Mesenchymal stem cell (in vitro differentiated cells and primary cell): ENCODE data around the gene TTC7B.

Experiments
- DNase-seq: peaks from one replicate; pipeline ENCODE4 v3.0.0-alpha.2; 2013
- H2AFZ ChIP-seq: one replicate; pipeline ENCODE4 v1.6.1; 2013; ENCODE audit warnings: low read depth, mild to moderate bottlenecking, control low read depth, inconsistent platforms, low read length, moderate library complexity
- H2AK5ac ChIP-seq: 2 replicates; pipeline ENCODE4 v1.6.1; 2013; ENCODE audit warnings: low read length, moderate library complexity, mild to moderate bottlenecking, inconsistent platforms; ENCODE audit not compliant: severe bottlenecking
- H2BK120ac ChIP-seq: one replicate; pipeline ENCODE4 v1.6.1; 2013; ENCODE audit warnings: low read depth, mild to moderate bottlenecking, inconsistent platforms, low read length, moderate library complexity
- H2BK12ac ChIP-seq, 2 experiments: one replicate each; pipeline ENCODE4 v1.6.1; 2013; ENCODE audit warnings: inconsistent platforms in 2 of 2, low read length in 2 of 2, mild to moderate bottlenecking in 2 of 2, moderate library complexity in 2 of 2, control low read depth in 1 of 2
- H2BK15ac ChIP-seq: one replicate; pipeline ENCODE4 v1.6.1; 2013; ENCODE audit warnings: mild to moderate bottlenecking, low read depth, inconsistent platforms; ENCODE audit not compliant: poor library complexity, severe bottlenecking
- H2BK5ac ChIP-seq: 2 replicates; pipeline ENCODE4 v1.6.1; 2013; ENCODE audit warnings: low read depth, mild to moderate bottlenecking, low read length, control low read depth, inconsistent platforms; ENCODE audit not compliant: poor library complexity, severe bottlenecking
- H3K14ac ChIP-seq, 2 experiments: one replicate each; pipeline ENCODE4 v1.6.1; 2013; ENCODE audit warnings: inconsistent platforms in 2 of 2, low read length in 2 of 2, control low read depth in 1 of 2, mild to moderate bottlenecking in 1 of 2, moderate library complexity in 1 of 2
- H3K18ac ChIP-seq, 2 experiments: one replicate each; pipeline ENCODE4 v1.6.1; 2013; ENCODE audit warnings: inconsistent platforms in 2 of 2, low read length in 2 of 2, control low read depth in 1 of 2, low read depth in 1 of 2, mild to moderate bottlenecking in 1 of 2
- H3K23ac ChIP-seq, 2 experiments: one replicate each; pipeline ENCODE4 v1.6.1; 2013; ENCODE audit warnings: inconsistent platforms in 2 of 2, low read length in 2 of 2, mild to moderate bottlenecking in 2 of 2, moderate library complexity in 2 of 2, control low read depth in 1 of 2
- H3K27ac ChIP-seq: 2 replicates; pipeline ENCODE4 v1.5.1; 2013; ENCODE audit warnings: mild to moderate bottlenecking, moderate library complexity, low read length, control low read depth, inconsistent platforms; ENCODE audit not compliant: poor library complexity, severe bottlenecking
- H3K27me3 ChIP-seq, 2 experiments: 2 replicates each; pipeline versions ENCODE4 v1.6.1 to v1.7.0; 2013; ENCODE audit warnings: low read length in 2 of 2, mild to moderate bottlenecking in 2 of 2, moderate library complexity in 2 of 2, control low read depth in 1 of 2, inconsistent platforms in 1 of 2; ENCODE audit not compliant: control insufficient read depth in 1 of 2, insufficient read depth in 1 of 2
- H3K36me3 ChIP-seq, 2 experiments: 2 replicates each; pipeline versions ENCODE4 v1.6.1 to v1.7.0; 2013; ENCODE audit warnings: low read length in 2 of 2, control low read depth in 1 of 2, inconsistent platforms in 1 of 2, low read depth in 1 of 2, mild to moderate bottlenecking in 1 of 2; ENCODE audit not compliant: insufficient read depth in 2 of 2, control insufficient read depth in 1 of 2
- H3K4ac ChIP-seq, 2 experiments: one replicate each; pipeline ENCODE4 v1.6.1; 2013; ENCODE audit warnings: inconsistent platforms in 2 of 2, low read length in 2 of 2, mild to moderate bottlenecking in 2 of 2, moderate library complexity in 2 of 2, control low read depth in 1 of 2, low read depth in 1 of 2
- H3K4me1 ChIP-seq: 2 replicates; pipeline ENCODE4 v1.6.1; 2013; ENCODE audit warnings: low read depth, low read length, control low read depth; ENCODE audit not compliant: control insufficient read depth, insufficient read depth
- H3K4me2 ChIP-seq: 2 replicates; pipeline ENCODE4 v1.6.1; 2013; ENCODE audit warnings: low read length, mild to moderate bottlenecking, inconsistent platforms; ENCODE audit not compliant: poor library complexity, severe bottlenecking
- H3K4me3 ChIP-seq, 2 experiments: 2 replicates each; pipeline versions ENCODE4 v1.5.1 to v1.7.0; 2013; ENCODE audit warnings: low read length in 2 of 2, mild to moderate bottlenecking in 2 of 2, control low read depth in 1 of 2, low read depth in 1 of 2; ENCODE audit not compliant: insufficient read depth in 1 of 2
- H3K79me1 ChIP-seq: replicated peaks from 2 replicates; pipeline ENCODE4 v1.6.1; 2013; ENCODE audit warnings: mild to moderate bottlenecking, control low read depth, low read length, inconsistent platforms; ENCODE audit not compliant: poor library complexity, severe bottlenecking
- H3K9ac ChIP-seq: 2 replicates; pipeline ENCODE4 v1.7.0; 2013; ENCODE audit warnings: mild to moderate bottlenecking, low read length, moderate library complexity
- H3K9me3 ChIP-seq: 2 replicates; pipeline ENCODE4 v1.7.0; 2013; ENCODE audit warnings: mild to moderate bottlenecking, low read length; ENCODE audit not compliant: control insufficient read depth
- H4K8ac ChIP-seq: one replicate; pipeline ENCODE4 v1.6.1; 2013; ENCODE audit warnings: inconsistent platforms, mild to moderate bottlenecking, low read length, moderate library complexity
- H4K91ac ChIP-seq: one replicate; pipeline ENCODE4 v1.6.1; 2013; ENCODE audit warnings: mild to moderate bottlenecking, low read length, inconsistent platforms
- WGBS: methylation state at CpG from one replicate; pipeline ENCODE4 v1.1.7; 2013; ENCODE audit warnings: mixed read lengths; 5-methylcytosine and 5-hydroxymethylcytosine counted together

The TTC7B gene

GRCh38 chr14:90777830-90778485, 38.3 kb downstream of the TTC7B start:
- H2BK5ac ChIP-seq = no peak overlapping the region
- H3K27me3 ChIP-seq = no peaks in the 10 kb centered on the region
- H4K91ac ChIP-seq = no peak overlapping the region
- H3K36me3 ChIP-seq = peaks cover 38 to 48% of the 10 kb centered on the region in 2 experiments
- H4K8ac ChIP-seq = no peak overlapping the region
- H3K14ac ChIP-seq = no peak overlapping the region
- H3K4ac ChIP-seq = no peak overlapping the region
- H2BK120ac ChIP-seq = no peak overlapping the region
- no peak overlapping the region for H2AFZ ChIP-seq
- no peak overlapping the region for H3K4me3 ChIP-seq
- H3K18ac ChIP-seq = no peak overlapping the region
- WGBS = 97% methylated on average over 11 of the region's 11 CpGs
- H2BK15ac ChIP-seq = no peak overlapping the region
- H3K79me1 ChIP-seq = peaks cover 8% of the 10 kb centered on the region
- H3K4me2 ChIP-seq = no peak overlapping the region
- no peak overlapping the region for H2AK5ac ChIP-seq
- H3K27ac ChIP-seq = no peak overlapping the region
- peaks cover 9% of the 10 kb centered on the region for H3K4me1 ChIP-seq
- H3K9ac ChIP-seq = no peak overlapping the region
- H3K23ac ChIP-seq = no peak overlapping the region
- no peak overlapping the region for H2BK12ac ChIP-seq
- no peak for DNase-seq
- no peaks in the 10 kb centered on the region for H3K9me3 ChIP-seq

GRCh38 chr14:90777358-90777757, 38.9 kb downstream of the TTC7B start:
- no peak overlapping the region for H3K9ac ChIP-seq
- no peak overlapping the region for H4K8ac ChIP-seq
- no peak overlapping the region for H4K91ac ChIP-seq
- H3K27me3 ChIP-seq = no peaks in the 10 kb centered on the region
- peaks cover 37 to 46% of the 10 kb centered on the region in 2 experiments for H3K36me3 ChIP-seq
- peaks cover 6% of the 10 kb centered on the region for H3K79me1 ChIP-seq
- H2AK5ac ChIP-seq = no peak overlapping the region
- no peak overlapping the region for H3K18ac ChIP-seq
- no peak overlapping the region for H3K4me2 ChIP-seq
- DNase-seq = no peak
- no peak overlapping the region for H2BK5ac ChIP-seq
- H3K4me3 ChIP-seq = no peak overlapping the region
- no peak overlapping the region for H2BK12ac ChIP-seq
- no peak overlapping the region for H3K23ac ChIP-seq
- H3K4me1 ChIP-seq = peaks cover 9% of the 10 kb centered on the region
- no peak overlapping the region for H3K27ac ChIP-seq
- 97% methylated on average over 2 of the region's 2 CpGs for WGBS
- H2AFZ ChIP-seq = no peak overlapping the region
- H2BK120ac ChIP-seq = no peak overlapping the region
- H2BK15ac ChIP-seq = no peak overlapping the region
- H3K14ac ChIP-seq = no peak overlapping the region
- H3K4ac ChIP-seq = no peak overlapping the region
- no peaks in the 10 kb centered on the region for H3K9me3 ChIP-seq

- Histone ChIP-seq H2BK5ac (no peak overlapping the region), H3K36me3 (peaks cover 34 to 54% of the 10 kb centered on the region in 2 experiments), H3K4ac (no peak overlapping the region), H2BK15ac (no peak overlapping the region), H3K4me3 (no peak overlapping the region), H4K91ac (no peak overlapping the region), H3K23ac (no peak overlapping the region), H2AFZ (no peak overlapping the region), H2BK120ac (no peak overlapping the region), H3K27me3 (no peaks in the 10 kb centered on the region), H3K4me1 (peaks cover under 1% of the 10 kb centered on the region), H3K18ac (no peak overlapping the region), H2BK12ac (no peak overlapping the region), H3K9ac (no peak overlapping the region), H3K79me1 (peaks cover 6% of the 10 kb centered on the region), H2AK5ac (no peak overlapping the region), H3K4me2 (no peak overlapping the region), H3K27ac (no peak overlapping the region), H3K9me3 (no peaks in the 10 kb centered on the region), H4K8ac (no peak overlapping the region), H3K14ac (no peak overlapping the region)
- WGBS = 100% methylated on average over 3 of the region's 4 CpGs
- DNase-seq = no peak
Measured at GRCh38 chr14:90775441-90775840, 40.8 kb downstream of the TTC7B start.

GRCh38 chr14:90774316-90774715, 41.9 kb downstream of the TTC7B start:
- Histone ChIP-seq H3K18ac (no peak overlapping the region), H2BK12ac (no peak overlapping the region), H3K23ac (no peak overlapping the region), H3K9ac (no peak overlapping the region), H4K8ac (no peak overlapping the region), H2BK5ac (no peak overlapping the region), H2BK15ac (no peak overlapping the region), H3K14ac (no peak overlapping the region), H3K4ac (no peak overlapping the region), H3K4me3 (no peak overlapping the region), H4K91ac (no peak overlapping the region), H2AK5ac (no peak overlapping the region), H2BK120ac (no peak overlapping the region), H3K27ac (no peak overlapping the region), H3K4me2 (no peak overlapping the region), H3K79me1 (peaks cover 6% of the 10 kb centered on the region), H3K4me1 (no peaks in the 10 kb centered on the region), H3K27me3 (no peaks in the 10 kb centered on the region), H2AFZ (no peak overlapping the region), H3K36me3 (peaks cover 36 to 54% of the 10 kb centered on the region in 2 experiments), H3K9me3 (peaks cover 3% of the 10 kb centered on the region)
- WGBS = 90% methylated on average over 5 of the region's 5 CpGs
- no peak for DNase-seq
